CD4-positive, alpha-beta T cell (primary cell): ENCODE results near the gene EVC2. TPM values are rescaled to one million over a fixed set of nuclear protein-coding genes. Genes with fewer than 3 reads are reported as not detected.

Source experiments
- ATAC-seq: fragments of 200-7000 bp; cut with Tn5 transposase; one replicate; pipeline ENCODE4 v1.10.0; 2022; ENCODE audit warnings: mild to moderate bottlenecking; ENCODE audit not compliant: poor library complexity
- CTCF ChIA-PET: fragments of 350-600 bp; sonication (Branson Sonifier 250); formaldehyde crosslinking; loops from one replicate; lab custom pipeline; 2021; ENCODE audit warnings: antibody characterized with exemption, inconsistent platforms; lab: Charles Lee
- POLR2A ChIA-PET: fragments of 350-600 bp; sonication (Branson Sonifier 250); formaldehyde crosslinking; loops from one replicate; lab custom pipeline; 2021; ENCODE audit warnings: antibody characterized with exemption, inconsistent platforms; lab: Charles Lee
- DNase-seq, 14 experiments: peaks; one replicate each; pipeline ENCODE4 v3.0.0-alpha.2; 2013 to 2020; ENCODE audit warnings: mixed read lengths in 2 of 14
- H3K27ac ChIP-seq, 2 donors: one replicate each; pipeline versions ENCODE4 v1.5.1 to v1.7.0; 2013; ENCODE audit warnings: low read length in 2 of 2, low read depth in 1 of 2, mild to moderate bottlenecking in 1 of 2
- H3K27me3 ChIP-seq, 2 experiments: 1 replicate in 1 of 2; 2 replicates in 1 of 2; pipeline versions ENCODE4 v1.6.1 to v1.7.0; 2013; ENCODE audit warnings: low read length in 2 of 2, control low read depth in 1 of 2, mild to moderate bottlenecking in 1 of 2, moderate library complexity in 1 of 2; ENCODE audit not compliant: insufficient read depth in 2 of 2, control insufficient read depth in 1 of 2
- H3K36me3 ChIP-seq: one replicate; pipeline ENCODE4 v1.6.1; 2013; ENCODE audit warnings: low read length, control low read depth; ENCODE audit not compliant: insufficient read depth
- H3K4me1 ChIP-seq: one replicate; pipeline ENCODE4 v1.6.1; 2013; ENCODE audit warnings: low read length, control low read depth; ENCODE audit not compliant: insufficient read depth
- H3K4me3 ChIP-seq: one replicate; pipeline ENCODE4 v1.5.1; 2013; ENCODE audit warnings: mild to moderate bottlenecking, low read length, moderate library complexity
- H3K9me3 ChIP-seq, 2 experiments: 1 replicate in 1 of 2; 2 replicates in 1 of 2; pipeline versions ENCODE4 v1.6.1 to v1.7.0; 2013; ENCODE audit warnings: low read length in 2 of 2, mild to moderate bottlenecking in 2 of 2, control low read depth in 1 of 2, moderate library complexity in 1 of 2; ENCODE audit not compliant: control insufficient read depth in 1 of 2, insufficient read depth in 1 of 2
- H3K27ac Mint-ChIP-seq: one replicate; pipeline ENCODE4 v1.8.0; 2020; ENCODE audit warnings: mixed read lengths
- H3K27me3 Mint-ChIP-seq: one replicate; pipeline ENCODE4 v1.8.0; 2021; ENCODE audit warnings: mixed read lengths
- H3K36me3 Mint-ChIP-seq: one replicate; pipeline ENCODE4 v1.8.0; 2021; ENCODE audit warnings: low read depth, mixed read lengths
- H3K4me1 Mint-ChIP-seq: one replicate; pipeline ENCODE4 v1.8.0; 2021; ENCODE audit warnings: low read depth, mixed read lengths
- H3K4me3 Mint-ChIP-seq: one replicate; pipeline ENCODE4 v1.8.0; 2020; ENCODE audit warnings: mild to moderate bottlenecking, mixed read lengths
- H3K9me3 Mint-ChIP-seq: one replicate; pipeline ENCODE4 v1.8.0; 2020; ENCODE audit warnings: mixed read lengths
- CTCF ChIP-seq: fragments of 200-600 bp; IDR thresholded peaks from one replicate; pipeline ENCODE4 v1.8.0; 2022; ENCODE audit warnings: antibody characterized with exemption, mild to moderate bottlenecking
- intact Hi-C, 2 experiments: fragments of 100-400 bp; cut with DNase I in 1 of 2; cut with micrococcal nuclease in 1 of 2; formaldehyde crosslinking; loops; one replicate each; pipeline versions ENCODE4 v1.15.1 to v1.9.0; 2023 to 2025; cut with DNase I, micrococcal nuclease
- total RNA-seq, 174 experiments: library from RNA in 2 of 174; stranded (reverse) in 2 of 174; gene quantifications; one replicate each; pipeline ENCODE4 v1.2.3 and lab custom pipeline; 2021 to 2026

EVC2 gene
- total RNA-seq, 2 experiments from 2014 or later = 1.1 to 1.3 TPM

- no peak for TF ChIP-seq CTCF
- no peaks in the 10 kb centered on the region for H3K36me3 Mint-ChIP-seq
- Histone ChIP-seq H3K4me3 (no peak overlapping the region), H3K27ac (no peak overlapping the region), H3K4me1 (no peaks in the 10 kb centered on the region), H3K27me3 (no peaks in the 10 kb centered on the region), H3K36me3 (no peaks in the 10 kb centered on the region), H3K9me3 (peaks cover 0 to 11% of the 10 kb centered on the region in 2 experiments)
- no peak overlapping the region for H3K27ac Mint-ChIP-seq
- no peak for ATAC-seq
- no peak for DNase-seq
- ChIA-PET CTCF (no interaction called here), POLR2A (no interaction called here)
- intact Hi-C loops = no loop called here
- H3K27me3 Mint-ChIP-seq = no peaks in the 10 kb centered on the region
- no peak overlapping the region for H3K4me3 Mint-ChIP-seq
- no peaks in the 10 kb centered on the region for H3K4me1 Mint-ChIP-seq
- no peaks in the 10 kb centered on the region for H3K9me3 Mint-ChIP-seq
Observed at GRCh38 chr4:5568336-5568735, 140.0 kb downstream of the EVC2 start.

DNA sequence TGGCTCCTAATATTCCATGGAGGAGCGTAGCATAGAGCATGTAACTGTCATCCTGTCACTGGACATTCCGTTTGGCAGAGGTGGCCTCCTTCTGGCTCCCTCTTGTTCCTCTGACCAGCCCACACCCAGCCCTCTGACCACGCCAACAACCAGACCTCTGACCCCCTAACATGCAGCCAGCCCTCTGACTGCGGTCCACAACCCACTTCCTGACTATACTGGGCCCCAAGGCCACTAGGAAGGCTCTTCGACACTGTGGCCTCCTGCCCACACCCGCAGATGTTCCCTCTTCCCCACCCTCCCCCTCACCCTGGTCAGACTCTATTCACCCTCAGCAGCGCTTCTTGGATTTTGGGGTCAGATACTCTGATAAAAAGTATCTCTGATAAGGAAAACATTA is 141.4 kb downstream of the EVC2 start:
- no peak for TF ChIP-seq CTCF
- POLR2A ChIA-PET = no interaction called here

GRCh38 chr4:5566526-5566925 is 141.8 kb downstream of the EVC2 start:
- no peaks in the 10 kb centered on the region for H3K4me1 ChIP-seq
- no peaks in the 10 kb centered on the region for H3K27me3 ChIP-seq
- peaks cover 0 to 11% of the 10 kb centered on the region in 2 experiments for H3K9me3 ChIP-seq
- DNase-seq = no peak
- intact Hi-C loops = no loop called here
- H3K27ac Mint-ChIP-seq = no peak overlapping the region
- no peak for TF ChIP-seq CTCF
- no peak overlapping the region for H3K4me3 Mint-ChIP-seq
- H3K4me1 Mint-ChIP-seq = no peaks in the 10 kb centered on the region
- H3K27ac ChIP-seq = no peak overlapping the region
- H3K36me3 Mint-ChIP-seq = no peaks in the 10 kb centered on the region
- ATAC-seq = no peak
- ChIA-PET POLR2A (no interaction called here), CTCF (no interaction called here)
- no peaks in the 10 kb centered on the region for H3K36me3 ChIP-seq
- H3K27me3 Mint-ChIP-seq = no peaks in the 10 kb centered on the region
- no peaks in the 10 kb centered on the region for H3K9me3 Mint-ChIP-seq
- no peak overlapping the region for H3K4me3 ChIP-seq

More for the DNA sequence above, 141.4 kb downstream of the EVC2 start:
- no peaks in the 10 kb centered on the region for H3K36me3 ChIP-seq
- H3K9me3 ChIP-seq = peaks cover 0 to 11% of the 10 kb centered on the region in 2 experiments
- Mint-ChIP-seq H3K36me3 (no peaks in the 10 kb centered on the region), H3K4me1 (no peaks in the 10 kb centered on the region), H3K27me3 (no peaks in the 10 kb centered on the region), H3K27ac (no peak overlapping the region), H3K4me3 (no peak overlapping the region), H3K9me3 (no peaks in the 10 kb centered on the region)
- no peaks in the 10 kb centered on the region for H3K4me1 ChIP-seq
- H3K4me3 ChIP-seq = no peak overlapping the region
- H3K27me3 ChIP-seq = no peaks in the 10 kb centered on the region
- DNase-seq (no peak), ATAC-seq (no peak)
- no peak overlapping the region for H3K27ac ChIP-seq
- intact Hi-C loops = no loop called here
- CTCF ChIA-PET = no interaction called here
